GDM1 (cell line): Measurements from ENCODE around the gene CERS2.
"Not testable (repeated sequence)": the region's sequence is repeated elsewhere in the genome, so short reads cannot be mapped to it uniquely, and the experiment has no call there.

Experiments used
- DNase-seq: peaks from one replicate; lab custom pipeline; 2025; lab: John Stamatoyannopoulos, UW

Gene CERS2

DNA sequence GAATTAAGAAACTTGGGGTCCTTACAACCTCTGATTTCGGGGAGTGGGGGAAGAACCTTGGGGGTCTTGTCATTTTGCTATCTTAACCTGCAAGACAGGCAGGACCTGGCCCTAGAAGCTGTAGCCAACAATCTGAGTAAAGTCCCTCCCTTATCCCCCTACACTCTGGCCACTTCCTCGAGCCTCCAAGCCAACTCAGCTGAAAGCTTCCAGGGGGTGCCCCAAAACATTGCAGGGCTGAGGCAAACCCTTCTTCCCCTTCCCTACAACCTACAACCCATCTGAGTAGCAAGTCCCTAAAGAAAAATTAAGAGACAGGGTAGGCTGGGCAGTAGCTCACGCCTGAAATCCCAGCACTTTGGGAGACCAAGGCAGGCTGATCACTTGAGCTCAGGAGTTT is 5.0 kb downstream of the CERS2 start:
- no peak for DNase-seq

DNA sequence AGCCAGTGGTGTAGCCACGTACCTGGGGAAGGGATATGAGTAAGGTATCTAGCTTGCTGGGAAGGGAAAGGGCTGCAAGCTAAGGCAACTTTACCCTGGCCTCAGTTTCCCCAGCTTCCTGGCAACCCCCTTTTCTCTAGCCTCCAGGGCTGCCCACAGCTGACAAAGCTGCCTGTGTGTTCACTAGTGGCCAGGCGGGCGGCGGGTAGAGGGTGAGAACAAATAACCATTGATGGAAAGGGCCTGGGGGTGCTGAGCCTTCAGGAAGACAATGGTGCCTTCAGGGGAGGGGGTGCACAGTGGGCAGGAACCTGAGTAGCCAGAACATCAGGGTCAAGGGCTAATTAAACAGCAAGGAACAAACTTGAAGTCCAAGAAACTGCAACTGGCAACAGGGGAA is 6.1 kb downstream of the CERS2 start:
- no peak for DNase-seq

DNA sequence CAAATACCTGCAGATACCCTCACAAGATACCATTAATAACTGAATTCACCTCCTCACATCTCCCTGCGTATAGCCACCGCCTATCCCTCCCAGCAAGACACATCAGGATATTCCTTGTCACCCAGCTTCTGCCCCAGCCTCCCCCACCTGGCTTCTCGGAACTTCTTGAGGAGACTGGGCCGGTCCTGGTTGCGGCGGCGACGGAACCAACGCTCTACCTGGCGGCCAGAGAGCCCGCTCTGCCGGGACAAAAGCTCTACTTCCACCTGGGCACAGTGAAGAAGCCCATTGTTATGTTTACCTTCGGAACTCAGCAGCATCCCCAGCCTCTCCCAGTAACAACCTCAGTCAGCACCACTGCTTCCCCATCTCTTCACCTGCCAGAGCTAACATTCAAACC is 6.7 kb downstream of the CERS2 start:
- no peak for DNase-seq

DNA sequence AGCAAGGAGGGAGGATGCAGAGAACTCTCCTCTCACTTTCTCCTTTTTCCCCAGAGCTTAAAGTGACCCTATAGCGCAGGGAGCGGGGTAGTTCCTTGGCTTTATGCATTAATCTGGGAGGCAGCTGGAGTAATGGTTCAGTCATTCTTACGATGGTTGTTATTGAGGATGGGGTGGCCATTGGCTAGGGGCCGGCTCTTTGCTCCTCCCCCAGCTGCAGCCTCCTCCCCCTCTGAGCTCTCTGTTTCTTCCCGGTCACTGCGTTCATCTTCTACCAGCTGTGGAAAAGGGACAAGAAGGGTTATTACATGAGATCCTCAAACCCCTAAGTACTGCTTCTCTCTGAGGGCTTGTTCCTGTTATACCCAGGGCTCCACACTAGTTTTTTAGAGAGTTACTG is 8.6 kb downstream of the CERS2 start:
- DNase-seq, result no peak

DNA sequence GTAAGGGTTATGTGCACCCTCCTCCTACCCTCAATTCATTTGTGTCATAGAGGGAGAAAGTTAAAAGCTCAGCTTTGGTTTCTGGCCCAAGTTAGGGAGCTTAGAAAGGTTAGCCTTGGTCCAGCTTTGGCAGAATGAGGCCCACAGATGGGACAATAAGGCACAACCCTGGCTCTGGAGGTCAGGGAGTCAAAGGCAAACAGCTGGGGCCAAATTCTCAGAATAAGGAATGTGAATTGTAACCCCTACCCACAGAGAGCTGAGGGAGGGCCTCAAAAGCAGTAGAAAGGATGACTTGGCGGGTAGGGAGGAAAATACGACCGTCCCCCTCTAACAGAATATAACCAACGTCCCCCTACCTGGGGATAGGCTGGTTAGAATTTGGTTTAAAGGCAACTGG is 9.0 kb downstream of the CERS2 start:
- DNase-seq, result no peak

DNA sequence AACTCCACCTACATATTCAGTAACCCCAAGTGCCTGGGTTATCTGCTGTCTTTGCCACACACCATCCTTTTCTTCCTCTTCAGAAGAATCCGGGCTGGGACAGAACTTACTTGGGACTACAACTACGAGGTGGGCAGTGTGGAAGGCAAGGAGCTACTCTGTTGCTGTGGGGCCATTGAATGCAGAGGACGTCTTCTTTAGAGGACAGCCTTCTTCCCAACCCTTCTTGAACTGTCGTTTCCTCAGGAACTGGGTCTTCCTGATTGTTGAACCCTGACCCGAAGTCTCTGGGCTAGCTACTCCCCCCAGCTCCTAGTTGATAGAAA is 10.5 kb downstream of the CERS2 start:
- DNase-seq, result no peak

DNA sequence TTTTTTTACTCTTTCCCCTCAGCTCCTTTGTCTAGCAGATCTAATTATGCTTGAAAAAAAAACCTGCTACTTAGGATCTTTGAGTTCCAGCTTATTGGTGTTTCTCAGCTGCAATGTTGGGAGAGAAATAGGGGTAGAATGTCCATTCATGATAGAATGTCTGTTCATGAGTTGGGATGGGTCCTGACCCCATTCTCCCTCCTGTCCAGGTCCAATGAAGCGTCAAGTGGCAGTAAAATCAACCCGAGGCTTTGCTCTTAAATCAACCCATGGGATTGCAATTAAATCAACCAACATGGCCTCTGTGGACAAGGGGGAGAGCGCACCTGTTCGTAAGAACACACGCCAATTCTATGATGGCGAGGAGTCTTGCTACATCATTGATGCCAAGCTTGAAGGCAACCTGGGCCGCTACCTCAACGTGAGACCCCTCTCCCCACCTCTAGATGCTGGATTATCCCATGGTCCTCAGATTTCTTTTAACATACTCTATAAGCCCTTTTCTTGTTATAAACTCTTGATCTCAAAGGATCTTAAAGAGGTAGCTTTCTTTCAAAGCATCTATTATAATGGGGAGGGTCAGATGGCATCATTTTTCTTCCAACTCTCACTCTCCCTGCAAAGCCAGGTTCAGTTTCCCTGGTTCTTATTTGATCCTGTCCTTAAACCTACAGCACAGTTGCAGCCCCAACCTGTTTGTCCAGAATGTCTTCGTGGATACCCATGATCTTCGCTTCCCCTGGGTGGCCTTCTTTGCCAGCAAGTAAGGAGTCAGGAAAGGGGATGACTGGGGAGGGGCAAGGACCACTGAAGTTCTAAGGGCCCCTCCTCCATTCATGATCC is 11.1 kb downstream of the CERS2 start:
- no peak for DNase-seq

DNA sequence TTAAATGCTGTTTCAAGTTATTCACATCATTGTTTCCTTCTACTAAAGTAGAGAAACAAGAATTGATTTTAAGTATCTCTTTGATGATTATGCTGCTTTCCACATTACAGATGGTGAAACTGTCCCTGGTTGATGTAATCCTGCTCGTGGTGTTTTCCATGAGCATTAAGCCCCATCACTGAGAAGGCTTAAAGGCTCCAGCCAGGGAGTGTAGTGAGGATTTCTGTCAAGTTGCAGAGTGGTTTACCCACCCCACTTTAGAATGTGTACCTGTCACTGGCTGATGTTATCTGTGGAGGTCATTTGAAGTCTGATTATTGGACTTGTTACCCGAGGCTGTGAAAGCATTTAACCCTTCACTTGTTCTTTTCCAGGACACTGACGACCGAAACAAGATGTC is 12.9 kb downstream of the CERS2 start:
- no peak for DNase-seq

DNA sequence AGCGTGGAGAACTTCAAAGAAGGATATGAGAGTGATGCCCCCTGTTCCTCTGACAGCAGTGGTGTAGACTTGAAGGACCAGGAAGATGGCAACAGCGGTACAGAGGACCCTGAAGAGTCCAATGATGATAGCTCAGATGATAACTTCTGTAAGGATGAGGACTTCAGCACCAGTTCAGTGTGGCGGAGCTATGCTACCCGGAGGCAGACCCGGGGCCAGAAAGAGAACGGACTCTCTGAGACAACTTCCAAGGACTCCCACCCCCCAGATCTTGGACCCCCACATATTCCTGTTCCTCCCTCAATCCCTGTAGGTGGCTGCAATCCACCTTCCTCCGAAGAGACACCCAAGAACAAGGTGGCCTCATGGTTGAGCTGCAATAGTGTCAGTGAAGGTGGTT is 14.0 kb downstream of the CERS2 start:
- no peak for DNase-seq

DNA sequence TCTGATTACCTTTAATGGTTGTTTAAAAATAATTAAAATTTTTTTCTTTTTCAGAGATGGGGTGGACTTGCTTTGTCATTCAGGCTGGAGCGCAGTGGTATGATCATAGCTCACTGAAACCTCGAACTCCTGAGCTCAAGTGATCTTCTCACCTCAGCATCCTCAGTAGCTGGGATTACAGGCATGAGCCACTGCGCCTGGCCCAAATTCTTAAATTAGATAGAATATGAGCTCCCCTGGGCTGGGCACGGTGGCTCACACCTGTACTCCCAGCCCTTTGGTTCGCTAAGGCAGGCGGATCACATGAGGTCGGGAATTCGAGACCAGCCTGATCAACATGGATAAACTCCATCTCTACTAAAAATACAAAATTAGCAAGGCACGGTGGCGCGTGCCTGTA is 17.0 kb downstream of the CERS2 start:
- no peak for DNase-seq

DNA sequence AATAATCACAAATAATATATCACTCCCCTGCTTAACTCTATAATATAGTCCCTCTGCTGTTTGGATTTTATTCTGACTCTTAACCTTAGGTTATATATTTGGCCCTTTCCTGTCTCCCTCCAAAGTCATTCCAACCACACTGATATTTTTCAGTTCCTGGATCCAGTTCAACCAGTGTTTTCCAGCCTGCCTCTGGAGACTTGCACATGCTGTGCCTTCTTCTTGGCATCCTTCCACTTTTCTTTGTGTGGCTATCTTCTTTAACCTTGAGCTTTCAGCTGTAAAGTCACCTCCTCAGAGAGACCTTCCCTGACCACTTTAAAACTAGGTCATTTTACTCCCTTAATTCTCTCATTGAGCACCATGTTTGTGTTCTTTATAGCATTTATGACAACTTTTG is 19.4 kb downstream of the CERS2 start:
- no peak for DNase-seq

DNA sequence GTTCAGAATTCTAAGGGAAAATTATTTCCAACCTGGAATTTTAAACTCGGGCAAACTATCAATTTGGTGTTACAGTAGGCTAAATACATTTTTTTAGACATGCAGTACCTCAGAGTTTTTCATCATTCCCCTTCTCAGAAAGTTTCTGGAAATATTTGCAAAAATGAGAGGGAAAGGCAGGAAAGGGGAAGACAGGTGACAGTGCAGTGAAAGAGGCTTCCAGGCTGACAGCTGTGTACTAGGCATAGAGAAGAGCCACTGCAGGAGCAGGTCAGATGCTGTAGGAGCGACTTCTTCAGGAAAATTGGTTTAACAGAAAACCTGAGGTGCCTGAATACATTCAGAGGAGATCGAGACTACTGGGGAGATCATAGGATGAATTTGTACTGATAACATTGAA is 19.9 kb downstream of the CERS2 start:
- DNase-seq, result no peak

DNA sequence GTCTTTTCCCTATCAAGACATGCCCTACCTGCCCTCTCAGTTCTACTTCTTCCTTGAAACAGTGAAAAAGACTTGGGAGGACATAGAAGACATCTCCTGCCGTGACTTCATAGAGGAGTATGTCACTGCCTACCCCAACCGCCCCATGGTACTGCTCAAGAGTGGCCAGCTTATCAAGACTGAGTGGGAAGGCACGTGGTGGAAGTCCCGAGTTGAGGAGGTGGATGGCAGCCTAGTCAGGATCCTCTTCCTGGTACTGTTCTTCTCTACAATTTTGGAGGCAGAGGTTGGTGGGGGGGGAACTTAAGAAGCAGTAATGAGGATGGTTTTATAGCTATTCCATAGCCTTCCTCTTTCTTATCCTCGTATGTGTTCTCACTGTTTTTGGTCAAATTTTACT is 29.8 kb downstream of the CERS2 start:
- no peak for DNase-seq

DNA sequence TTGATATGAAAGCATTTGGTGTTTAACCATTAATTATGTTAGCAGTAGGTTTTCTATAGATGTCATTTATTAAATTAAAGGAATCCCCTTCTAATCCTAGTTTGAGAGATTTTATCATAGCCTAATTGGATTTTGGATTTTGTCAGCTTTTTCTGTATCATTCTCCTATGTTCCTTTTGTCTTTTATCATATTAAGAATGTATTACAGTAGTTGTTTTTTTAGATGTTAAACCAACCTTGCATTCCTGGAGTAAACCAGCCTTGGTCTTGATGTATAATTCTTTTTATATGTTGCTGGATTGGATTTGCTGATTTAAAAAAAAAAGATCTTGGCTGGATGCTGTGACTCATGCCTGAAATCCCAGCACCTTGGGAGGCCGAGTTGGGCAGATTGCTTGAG is 42.9 kb downstream of the CERS2 start:
- no peak for DNase-seq

DNA sequence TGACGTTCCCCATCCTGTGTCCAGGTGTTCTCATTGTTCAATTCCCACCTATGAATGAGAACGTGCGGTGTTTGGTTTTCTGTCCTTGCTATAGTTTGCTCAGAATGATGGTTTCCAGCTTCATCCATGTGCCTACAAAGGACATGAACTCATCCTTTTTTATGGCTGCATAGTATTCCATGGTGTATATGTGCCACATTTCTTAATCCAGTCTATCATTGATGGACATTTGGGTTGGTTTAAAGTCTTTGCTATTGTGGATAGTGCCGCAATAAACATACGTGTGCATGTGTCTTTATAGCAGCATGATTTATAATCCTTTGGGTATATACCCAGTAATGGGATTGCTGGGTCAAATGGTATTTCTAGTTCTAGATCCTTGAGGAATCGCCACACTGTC is 45.9 kb downstream of the CERS2 start:
- not testable (repeated sequence) for DNase-seq

DNA sequence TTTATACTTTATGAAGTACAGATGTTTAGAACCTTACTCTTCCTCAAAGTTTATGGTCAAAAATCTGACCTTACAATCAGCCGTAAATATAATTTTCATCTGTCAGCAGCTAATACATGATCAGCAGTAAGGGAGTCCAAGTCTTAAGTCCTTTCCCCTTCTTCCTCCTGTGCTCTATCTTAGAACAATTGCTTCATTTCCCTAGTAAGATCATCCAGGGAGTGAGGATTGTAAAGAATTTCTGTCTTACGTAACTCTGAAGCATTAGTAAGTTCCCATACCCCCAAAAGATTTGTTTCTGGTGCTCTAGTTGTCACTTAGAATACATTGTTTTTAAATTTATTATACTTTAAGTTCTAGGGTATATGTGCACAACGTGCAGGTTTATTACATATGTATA is 46.3 kb downstream of the CERS2 start:
- DNase-seq, result no peak

DNA sequence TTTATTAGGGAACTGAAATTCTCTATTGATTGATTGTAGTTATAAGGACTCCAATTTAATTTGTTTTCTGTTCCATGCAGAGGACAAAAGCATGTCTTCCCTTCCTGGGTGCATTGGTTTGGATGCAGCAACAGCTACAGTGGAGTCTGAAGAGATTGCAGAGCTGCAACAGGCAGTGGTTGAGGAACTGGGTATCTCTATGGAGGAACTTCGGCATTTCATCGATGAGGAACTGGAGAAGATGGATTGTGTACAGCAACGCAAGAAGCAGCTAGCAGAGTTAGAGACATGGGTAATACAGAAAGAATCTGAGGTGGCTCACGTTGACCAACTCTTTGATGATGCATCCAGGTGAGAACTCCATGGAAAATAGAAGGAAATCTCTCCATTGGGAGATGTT is 47.0 kb downstream of the CERS2 start:
- DNase-seq, result no peak

DNA sequence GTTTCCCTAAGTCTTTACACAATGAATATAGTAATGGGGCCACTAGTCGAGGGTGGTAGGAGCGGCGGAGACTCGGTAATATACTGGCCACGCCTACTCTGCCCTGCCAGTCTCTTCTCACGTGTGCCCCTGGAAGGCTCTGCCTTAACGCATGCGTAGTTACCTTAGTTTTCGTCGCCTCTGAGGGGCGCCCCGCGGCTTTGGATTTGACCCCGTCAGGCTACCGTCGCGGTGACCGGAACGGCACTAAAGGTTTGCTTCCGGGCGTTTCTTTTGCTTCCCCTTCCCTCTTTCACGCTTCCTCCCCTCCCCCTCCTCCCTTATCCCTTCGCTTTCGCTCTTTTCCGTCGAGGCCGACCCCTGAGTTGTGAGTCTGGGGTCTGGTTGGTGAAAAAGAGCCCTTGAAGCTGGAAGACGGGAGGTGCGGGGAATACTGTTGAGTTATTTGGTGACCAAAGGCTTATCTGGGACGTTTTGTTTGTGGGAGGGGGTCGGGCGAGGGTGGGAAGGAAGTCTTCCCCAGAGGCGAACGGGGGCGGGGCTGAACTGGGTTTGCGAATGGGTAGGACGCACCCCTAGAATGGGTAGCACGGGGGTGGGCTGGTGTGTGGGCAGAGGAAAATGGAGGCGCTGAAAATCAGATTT is 48.4 kb downstream of the CERS2 start, which contains the start of gene SETDB1:
SETDB1 (plus strand) TSS at position 267 of the 645 bp plus-strand sequence. CDS start 1,352 bp downstream, outside the sequence.
- peak; percentile 97 for DNase-seq

DNA sequence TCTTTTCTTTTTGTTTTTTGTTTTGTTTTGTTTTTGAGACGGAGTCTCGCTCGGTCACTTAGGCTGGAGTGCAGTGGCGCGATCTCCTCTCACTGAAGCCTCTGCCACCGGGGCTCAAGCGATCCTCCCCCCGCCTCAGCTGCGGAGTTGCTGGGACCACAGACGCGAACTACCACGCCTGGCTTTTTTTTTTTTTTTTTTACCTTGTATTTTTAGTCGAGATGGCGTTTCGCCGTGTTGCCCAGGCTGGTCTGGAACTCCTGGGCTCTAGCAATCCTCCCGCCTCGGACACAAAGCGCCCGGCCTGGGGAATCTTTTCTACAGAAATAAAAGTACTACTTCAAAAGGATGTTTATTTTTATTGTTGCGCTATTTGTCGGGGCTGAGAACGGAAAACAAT is 49.6 kb downstream of the CERS2 start:
- DNase-seq, result no peak

DNA sequence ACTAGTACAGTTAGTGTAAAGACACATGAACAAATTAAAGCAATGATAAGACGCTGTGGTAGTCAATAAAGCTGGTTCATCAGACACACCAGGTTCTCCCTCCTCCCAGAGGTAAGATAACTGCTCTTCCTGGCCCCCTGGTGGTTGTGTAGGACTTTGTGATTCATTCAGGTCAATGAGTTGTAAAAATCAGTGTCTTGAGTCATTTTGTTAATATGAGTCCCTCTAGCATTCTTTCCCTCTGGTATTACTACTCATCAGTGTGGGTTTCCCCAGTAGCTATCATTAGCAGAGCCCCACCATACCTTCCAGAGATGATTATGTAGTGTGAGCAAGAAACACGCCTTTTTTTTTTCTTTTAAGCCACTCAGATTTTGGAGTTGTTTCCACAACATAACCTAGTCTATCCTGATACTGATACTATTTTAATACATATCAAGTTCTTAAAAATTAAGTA is 52.1 kb downstream of the CERS2 start:
- DNase-seq, result peak; percentile 62

DNA sequence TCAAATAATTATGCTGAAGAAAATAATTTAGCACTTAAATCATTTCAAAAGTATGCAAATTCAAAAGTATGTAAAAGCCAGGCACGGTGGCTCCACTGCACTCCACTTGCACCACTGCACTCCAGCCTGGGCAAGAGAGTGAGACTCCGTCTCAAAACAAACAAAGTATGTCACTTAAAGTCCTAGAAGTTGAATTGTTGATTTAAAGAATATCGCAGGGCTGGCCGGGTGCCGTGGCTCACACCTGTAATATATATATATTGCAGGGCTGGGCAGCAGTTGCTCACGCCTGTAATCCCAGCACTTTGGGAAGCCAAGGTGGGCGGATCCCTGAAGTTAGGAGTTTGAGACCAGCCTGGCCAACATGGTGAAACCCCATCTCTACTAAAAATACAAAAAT is 57.2 kb downstream of the CERS2 start:
- DNase-seq, result no peak
